ENCODE data around the gene LCMT2. TPM values are rescaled to one million over a fixed set of nuclear protein-coding genes. Genes with fewer than 3 reads are reported as not detected.

The LCMT2 gene
- total RNA-seq, 4 donors from 2014 or later, result 5.2 to 8.1 (median 6.7) TPM

DNA sequence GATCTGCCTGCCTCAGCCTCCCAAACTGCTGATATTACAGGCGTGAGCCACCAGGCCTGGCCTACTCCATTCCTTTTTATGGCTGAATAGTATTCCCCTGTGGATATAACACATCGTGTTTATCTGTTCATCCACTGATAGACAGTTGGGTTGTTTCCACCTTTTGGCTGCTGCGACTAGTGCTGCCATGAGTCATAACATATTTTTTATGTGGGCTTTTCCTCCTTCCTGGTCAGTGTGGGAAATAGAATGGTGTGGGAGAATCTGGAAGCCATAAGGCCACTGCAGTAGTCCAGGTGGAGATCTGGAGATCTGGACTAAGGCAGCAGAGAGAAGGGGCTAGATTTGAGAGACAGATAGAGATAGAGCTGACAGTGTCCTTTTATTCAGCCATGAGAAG, 16.2 kb downstream of the LCMT2 start:
- no peaks in the 10 kb centered on the region for H3K36me3 ChIP-seq
- WGBS, 2 donors, result 38 to 52% methylated on average over 3 of the region's 3 CpGs
- no peak for DNase-seq
- no peak overlapping the region for H3K27ac ChIP-seq
- H3K4me3 ChIP-seq, result no peak overlapping the region
- H3K27me3 ChIP-seq, result peaks cover 0 to 73% (median 0%) of the 10 kb centered on the region in 4 donors
- peaks cover 0 to 7% (median 0%) of the 10 kb centered on the region in 3 donors for H3K4me1 ChIP-seq
- no peak for TF ChIP-seq POLR2A (IDR thresholded peaks at IDR 0.05)
- no peak for TF ChIP-seq CTCF (IDR thresholded peaks at IDR 0.05)
- intact Hi-C loops (cut with DNase I), result no loop called here
- H3K9me3 ChIP-seq, result no peaks in the 10 kb centered on the region

- Histone ChIP-seq H3K4me3 (no peak overlapping the region), H3K4me1 (peaks cover 0 to 7% (median 0%) of the 10 kb centered on the region in 3 donors), H3K27me3 (peaks cover 0 to 83% (median 0%) of the 10 kb centered on the region in 4 donors), H3K27ac (no peak overlapping the region), H3K9me3 (no peaks in the 10 kb centered on the region), H3K36me3 (no peaks in the 10 kb centered on the region)
- intact Hi-C loops (cut with DNase I), result no loop called here
- no peak for TF ChIP-seq CTCF (IDR thresholded peaks at IDR 0.05)
- no peak for TF ChIP-seq POLR2A (IDR thresholded peaks at IDR 0.05)
- no peak for DNase-seq
- 40 to 57% methylated on average over 1 to 4 of the region's 4 CpGs for WGBS, 2 donors
Measured at GRCh38 chr15:43312378-43312777, 18.0 kb downstream of the LCMT2 start.

DNA sequence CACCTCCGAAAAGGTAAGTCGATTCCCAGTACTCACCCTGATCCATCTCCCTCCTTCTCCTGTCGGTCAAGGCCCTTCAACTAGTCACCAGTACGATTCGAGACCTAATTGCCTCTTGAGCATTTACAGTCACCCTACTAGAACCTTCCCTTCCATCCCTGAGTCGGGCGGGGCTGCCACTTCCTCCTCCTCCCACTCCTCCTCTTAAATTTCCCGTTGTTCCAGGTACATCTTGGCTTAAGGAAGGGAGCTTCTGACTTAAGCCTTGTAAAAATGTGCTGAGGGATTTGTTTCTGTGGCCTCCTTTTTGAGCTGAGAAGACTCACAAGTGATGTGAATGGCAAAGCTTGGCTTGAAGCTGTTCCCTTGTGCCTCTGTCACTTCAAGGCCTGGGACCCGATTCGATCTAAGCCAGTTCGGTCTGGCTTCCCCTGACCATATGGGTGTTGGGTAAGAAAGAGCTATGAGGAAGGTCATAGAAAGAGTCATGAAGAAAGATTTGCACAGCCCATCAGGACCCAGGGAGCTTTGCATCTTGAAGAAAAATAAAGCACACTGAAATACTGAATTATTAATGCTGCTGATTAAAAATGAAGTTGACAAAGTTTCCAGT, 28.1 kb downstream of the LCMT2 start, which contains the start of gene TGM7:
Gene TGM7, minus strand, starts transcription at position 51 of the 613 bp plus-strand sequence.
- H3K27me3 ChIP-seq, result peaks cover 0 to 92% (median 0%) of the 10 kb centered on the region in 4 donors
- H3K4me3 ChIP-seq, result no peak within 1 kb of the TSS
- H3K36me3 ChIP-seq, result no peaks in the 10 kb centered on the region
- no peak for TF ChIP-seq POLR2A (IDR thresholded peaks at IDR 0.05)
- no peak for TF ChIP-seq CTCF (IDR thresholded peaks at IDR 0.05)
- intact Hi-C loops (cut with DNase I), result no loop called here
- H3K4me1 ChIP-seq, result no peaks in the 10 kb centered on the region
- no peak for DNase-seq
- no peaks in the 10 kb centered on the region for H3K9me3 ChIP-seq
- H3K27ac ChIP-seq, result no peak within 1 kb of the TSS
- 75 to 84% methylated on average over 11 of the region's 11 CpGs for WGBS, 2 donors

GRCh38 chr15:43299884-43300283, 30.5 kb downstream of the LCMT2 start:
- H3K36me3 ChIP-seq, result no peaks in the 10 kb centered on the region
- intact Hi-C loops (cut with DNase I), result no loop called here
- H3K27ac ChIP-seq, result no peak overlapping the region
- peaks cover 0 to 76% (median 0%) of the 10 kb centered on the region in 4 donors for H3K27me3 ChIP-seq
- peaks cover 0 to 9% (median 5%) of the 10 kb centered on the region in 3 donors for H3K4me1 ChIP-seq
- H3K4me3 ChIP-seq, result no peak overlapping the region
- no peak for TF ChIP-seq POLR2A (IDR thresholded peaks at IDR 0.05)
- TF ChIP-seq CTCF (IDR thresholded peaks at IDR 0.05), result no peak
- H3K9me3 ChIP-seq, result no peaks in the 10 kb centered on the region
- no peak for DNase-seq

DNA sequence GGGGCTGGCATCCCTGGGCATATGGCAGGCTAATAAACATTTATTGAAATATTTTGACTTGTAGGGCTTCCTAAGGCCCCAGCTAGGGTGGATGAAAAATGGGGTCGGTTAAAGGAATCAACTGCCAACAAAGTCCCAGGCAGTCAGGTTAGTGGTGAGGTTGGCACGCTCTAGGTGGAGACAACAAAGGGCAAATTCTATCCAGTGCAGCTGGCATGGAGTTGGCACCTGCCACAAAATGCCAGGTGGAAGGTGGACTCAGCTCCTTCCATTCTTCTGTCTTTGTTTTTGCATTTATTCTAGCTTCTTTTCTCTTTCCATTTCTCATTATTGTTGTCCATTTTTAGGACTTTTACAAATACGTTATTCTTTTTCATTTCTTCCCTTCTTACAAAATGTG, 31.0 kb downstream of the LCMT2 start:
- H3K27ac ChIP-seq, result no peak overlapping the region
- peaks cover 0 to 9% (median 5%) of the 10 kb centered on the region in 3 donors for H3K4me1 ChIP-seq
- no peaks in the 10 kb centered on the region for H3K36me3 ChIP-seq
- DNase-seq, result no peak
- intact Hi-C loops (cut with DNase I), result no loop called here
- H3K27me3 ChIP-seq, result peaks cover 0 to 78% (median 0%) of the 10 kb centered on the region in 4 donors
- TF ChIP-seq POLR2A (IDR thresholded peaks at IDR 0.05), result no peak
- TF ChIP-seq CTCF (IDR thresholded peaks at IDR 0.05), result no peak
- WGBS, 2 donors, result 77 to 88% methylated on average over 3 of the region's 3 CpGs
- no peak overlapping the region for H3K4me3 ChIP-seq
- no peaks in the 10 kb centered on the region for H3K9me3 ChIP-seq
